Measurements from ENCODE around the gene ALDH3A1.

Gene ALDH3A1

DNA sequence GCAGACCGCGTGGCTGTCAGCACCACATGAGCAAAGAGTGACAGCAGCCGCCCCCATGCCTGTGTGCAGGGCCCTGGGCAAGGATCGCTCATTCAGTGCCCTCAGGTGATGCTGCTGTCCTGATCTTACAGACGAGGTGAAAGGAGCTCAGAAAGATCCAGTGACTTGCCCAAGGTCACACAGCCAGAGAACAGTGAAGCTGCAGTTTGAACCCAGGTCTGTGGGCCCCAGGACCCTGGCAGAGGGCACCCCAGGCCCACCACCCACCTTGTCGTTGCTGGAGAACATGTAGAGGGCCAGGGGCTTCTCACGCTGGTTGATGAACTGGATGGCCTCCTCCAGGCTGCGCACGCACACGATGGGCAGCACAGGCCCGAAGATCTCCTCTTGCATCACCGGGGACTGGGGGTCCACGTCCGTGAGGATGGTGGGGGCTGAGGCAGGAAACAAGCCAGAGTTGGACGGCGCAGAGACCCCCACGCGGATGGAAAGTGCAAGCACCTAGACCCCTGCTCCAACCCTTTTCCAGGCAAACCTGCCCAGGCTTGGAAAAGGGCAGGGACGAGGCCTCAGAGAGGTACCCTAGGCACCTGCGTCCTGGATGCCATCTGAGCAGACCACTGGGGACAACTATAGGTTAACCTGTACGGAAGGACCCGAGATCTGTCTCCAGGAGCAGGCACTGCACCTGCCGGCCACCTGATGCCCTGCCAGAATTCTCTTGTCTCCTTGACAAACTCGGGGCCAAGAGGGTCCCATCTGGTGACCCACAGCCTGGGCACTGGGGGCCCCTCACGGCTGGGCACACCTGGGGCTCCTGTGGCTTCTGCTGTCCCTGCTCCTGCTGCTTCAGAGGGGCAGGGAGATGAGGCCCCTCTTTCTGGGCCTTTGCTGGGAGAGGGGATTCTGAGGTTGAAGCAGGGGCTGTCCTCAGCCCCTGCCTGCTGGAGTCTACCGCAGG lies 8.6 kb downstream of the ALDH3A1 start:
- no peak overlapping the region for H3K4me3 ChIP-seq (ENCODE audit: low read depth, low read length)
- TF ChIP-seq, protein P1, sequence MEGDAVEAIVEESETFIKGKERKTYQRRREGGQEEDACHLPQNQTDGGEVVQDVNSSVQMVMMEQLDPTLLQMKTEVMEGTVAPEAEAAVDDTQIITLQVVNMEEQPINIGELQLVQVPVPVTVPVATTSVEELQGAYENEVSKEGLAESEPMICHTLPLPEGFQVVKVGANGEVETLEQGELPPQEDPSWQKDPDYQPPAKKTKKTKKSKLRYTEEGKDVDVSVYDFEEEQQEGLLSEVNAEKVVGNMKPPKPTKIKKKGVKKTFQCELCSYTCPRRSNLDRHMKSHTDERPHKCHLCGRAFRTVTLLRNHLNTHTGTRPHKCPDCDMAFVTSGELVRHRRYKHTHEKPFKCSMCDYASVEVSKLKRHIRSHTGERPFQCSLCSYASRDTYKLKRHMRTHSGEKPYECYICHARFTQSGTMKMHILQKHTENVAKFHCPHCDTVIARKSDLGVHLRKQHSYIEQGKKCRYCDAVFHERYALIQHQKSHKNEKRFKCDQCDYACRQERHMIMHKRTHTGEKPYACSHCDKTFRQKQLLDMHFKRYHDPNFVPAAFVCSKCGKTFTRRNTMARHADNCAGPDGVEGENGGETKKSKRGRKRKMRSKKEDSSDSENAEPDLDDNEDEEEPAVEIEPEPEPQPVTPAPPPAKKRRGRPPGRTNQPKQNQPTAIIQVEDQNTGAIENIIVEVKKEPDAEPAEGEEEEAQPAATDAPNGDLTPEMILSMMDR (IDR thresholded peaks at IDR 0.05; ENCODE audit: low read depth, low read length), result no peak

DNA sequence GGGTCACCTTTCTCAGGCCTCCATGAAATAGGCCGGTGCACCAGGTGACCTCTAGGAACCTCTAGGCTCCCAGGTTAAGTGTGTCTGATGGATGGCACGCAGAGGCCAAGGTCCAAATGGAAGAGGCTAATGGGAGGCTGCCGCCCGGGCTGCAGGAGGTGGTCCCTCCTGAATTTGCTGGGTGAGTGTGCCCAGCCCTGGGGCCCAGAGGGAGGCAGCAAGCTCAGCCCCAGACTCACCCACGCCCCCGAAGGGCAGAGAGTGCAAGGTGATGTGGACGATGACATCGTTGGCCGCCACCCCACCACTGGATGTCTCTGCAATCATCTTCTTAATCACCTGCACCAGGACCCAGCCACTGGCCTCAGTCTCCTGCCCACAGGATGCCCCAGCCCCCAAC lies 9.3 kb downstream of the ALDH3A1 start:
- H3K4me3 ChIP-seq (ENCODE audit: low read depth, low read length), result no peak overlapping the region
- TF ChIP-seq, protein P1 (IDR thresholded peaks at IDR 0.05; ENCODE audit: low read depth, low read length), result no peak

DNA sequence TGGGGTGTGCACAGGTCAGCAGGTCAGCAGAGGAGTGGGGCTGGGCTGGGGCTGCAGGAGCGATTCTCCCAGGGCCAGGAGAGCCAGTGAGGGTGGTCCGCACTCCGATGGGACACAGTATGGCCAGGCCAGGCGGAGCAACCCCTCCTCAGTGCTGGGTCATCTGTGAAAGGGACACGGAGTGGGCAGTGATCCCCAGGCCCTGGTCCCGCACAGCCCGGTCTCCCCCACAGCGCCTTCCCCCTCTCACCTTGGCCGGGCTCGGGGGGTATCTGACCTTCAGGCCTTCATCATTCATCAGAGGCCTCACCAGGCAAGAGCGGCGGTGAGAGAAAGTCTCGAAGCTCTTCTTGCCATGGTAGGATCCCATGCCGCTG lies 10.0 kb downstream of the ALDH3A1 start:
- TF ChIP-seq, protein P1 (IDR thresholded peaks at IDR 0.05; ENCODE audit: low read depth, low read length), result no peak

GRCh38 chr17:19737305-19738072 lies 10.6 kb downstream of the ALDH3A1 start:
- no peak overlapping the region for H3K4me3 ChIP-seq (ENCODE audit: low read depth, low read length)
- TF ChIP-seq, protein P1 (IDR thresholded peaks at IDR 0.05; ENCODE audit: low read depth, low read length), result no peak

More for the DNA sequence above, 10.0 kb downstream of the ALDH3A1 start:
- H3K4me3 ChIP-seq (ENCODE audit: low read depth, low read length), result no peak overlapping the region

DNA sequence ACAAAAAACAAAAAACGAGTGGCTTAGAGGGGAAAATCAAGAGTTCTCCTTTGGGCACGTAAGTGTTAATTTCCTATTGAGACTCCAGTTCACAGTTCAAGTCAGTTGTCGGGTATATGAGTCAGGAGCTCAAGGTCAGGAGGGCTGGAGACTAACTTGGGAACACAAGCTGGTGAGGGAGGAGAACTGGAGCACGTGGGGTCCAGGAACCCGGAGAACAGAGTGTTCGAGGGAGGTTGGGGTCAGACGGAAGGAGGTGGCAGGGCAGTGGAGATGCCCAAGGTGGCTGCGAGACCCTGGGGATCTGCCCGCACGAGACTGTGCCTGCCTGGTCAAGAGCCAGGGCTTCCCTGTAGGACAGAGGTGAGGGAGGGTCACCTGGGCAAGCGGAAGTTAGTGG lies 12.0 kb downstream of the ALDH3A1 start:
- H3K4me3 ChIP-seq (ENCODE audit: low read depth, low read length), result no peak overlapping the region
- TF ChIP-seq, protein P1 (IDR thresholded peaks at IDR 0.05; ENCODE audit: low read depth, low read length), result no peak

- H3K4me3 ChIP-seq (ENCODE audit: low read depth, low read length), result no peak overlapping the region
- TF ChIP-seq, protein P1 (IDR thresholded peaks at IDR 0.05; ENCODE audit: low read depth, low read length), result no peak
These were observed 14.1 kb downstream of the ALDH3A1 start for GRCh38 chr17:19733953-19734526.

Data from WI38 (cell line).